GM19324 (cell line): ENCODE results near the gene SBF2.
"Not testable (repeated sequence)": the region's sequence is repeated elsewhere in the genome, so short reads cannot be mapped to it uniquely, and the experiment has no call there.

Experiments used
- ATAC-seq: cut with Tn5 transposase; IDR thresholded peaks from one replicate; pipeline ENCODE4 v1.9.1; 2021; ENCODE audit warnings: mild to moderate bottlenecking, moderate library complexity; ENCODE audit not compliant: unreplicated experiment, low FRiP score

SBF2 gene

DNA sequence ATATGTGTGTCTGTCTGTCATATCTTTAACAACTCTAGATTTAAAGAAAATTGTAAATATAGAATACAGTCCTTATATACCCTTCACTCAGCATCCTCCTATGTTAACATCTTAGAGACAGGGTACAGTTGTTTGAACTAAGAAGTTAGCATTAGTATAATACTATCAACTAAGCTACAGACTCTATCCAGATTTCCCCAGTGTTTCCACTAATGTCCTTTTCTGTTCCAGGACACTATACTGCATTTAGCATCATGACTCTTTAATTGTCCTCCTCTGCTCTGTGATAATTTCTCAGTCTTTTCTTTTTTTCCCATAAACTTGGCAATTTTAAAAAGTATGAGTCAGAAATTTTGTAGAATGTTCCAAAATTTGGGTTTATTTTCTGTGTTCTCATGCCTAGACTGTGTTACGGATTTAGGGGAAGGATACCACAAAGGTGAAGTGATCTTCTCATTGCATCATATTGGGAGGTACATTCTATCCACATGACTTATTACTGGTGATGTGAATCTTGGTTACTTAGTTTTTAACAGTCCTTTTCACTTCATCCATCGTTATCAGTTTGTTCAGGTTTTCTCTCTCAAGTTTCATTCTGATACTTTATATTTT lies 168.4 kb downstream of the SBF2 start:
- no peak for ATAC-seq

DNA sequence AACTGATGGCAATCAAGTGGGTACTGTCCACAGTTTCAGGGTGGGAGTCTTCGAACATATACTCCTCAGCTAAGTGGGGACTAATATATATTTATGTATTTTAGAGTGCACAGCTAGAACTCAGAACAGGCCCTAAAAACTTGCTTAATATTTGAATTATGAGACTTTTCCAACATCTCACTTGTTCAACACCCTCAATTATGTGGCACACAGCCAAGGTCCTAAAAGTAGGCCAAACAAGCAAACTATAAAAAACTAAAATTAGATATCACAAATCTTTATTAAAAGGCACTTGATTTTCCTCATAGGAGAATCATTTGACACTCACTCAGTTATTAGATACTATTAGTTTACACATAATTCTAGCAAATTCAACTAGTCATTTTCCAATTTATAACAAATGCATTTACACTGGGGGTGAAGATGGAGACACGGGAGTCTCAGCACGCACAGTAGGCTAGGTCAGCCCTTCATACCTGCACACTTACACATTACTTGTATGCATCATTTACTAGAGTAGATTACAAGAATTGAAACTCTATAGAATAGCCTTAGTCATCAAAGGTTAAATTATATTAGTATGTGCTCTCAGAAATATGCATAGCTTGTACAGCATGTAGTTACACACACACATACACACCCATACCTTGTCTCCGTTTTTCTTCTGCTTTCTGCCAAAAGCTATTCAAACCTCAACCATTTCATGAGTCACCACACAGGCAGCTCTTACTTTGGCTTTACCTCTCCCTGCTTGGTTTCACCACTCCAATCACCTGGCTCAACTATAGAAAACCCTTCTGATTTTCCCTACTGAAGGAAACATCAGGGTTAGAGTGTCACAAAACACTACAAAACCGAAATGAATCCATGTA lies 171.5 kb downstream of the SBF2 start:
- ATAC-seq = no peak

DNA sequence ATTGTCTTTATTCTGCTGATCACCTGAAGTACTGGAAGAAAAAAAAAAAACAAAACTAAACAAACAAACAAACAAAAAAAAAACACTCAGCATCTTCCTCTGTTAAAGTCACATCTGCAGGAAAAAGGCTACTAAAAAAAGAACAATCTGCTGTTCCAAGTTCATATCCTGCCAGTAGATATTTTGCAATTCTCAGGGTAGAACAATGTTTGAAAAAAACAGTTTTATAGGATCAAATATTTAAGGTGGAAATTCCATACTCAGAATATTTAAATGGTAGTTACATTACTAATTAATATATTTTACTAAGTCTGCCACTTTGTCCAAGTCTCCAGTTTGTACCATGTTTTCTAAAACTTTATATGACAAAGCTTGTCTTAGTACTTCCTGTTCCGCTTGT lies 175.2 kb downstream of the SBF2 start:
- no peak for ATAC-seq

DNA sequence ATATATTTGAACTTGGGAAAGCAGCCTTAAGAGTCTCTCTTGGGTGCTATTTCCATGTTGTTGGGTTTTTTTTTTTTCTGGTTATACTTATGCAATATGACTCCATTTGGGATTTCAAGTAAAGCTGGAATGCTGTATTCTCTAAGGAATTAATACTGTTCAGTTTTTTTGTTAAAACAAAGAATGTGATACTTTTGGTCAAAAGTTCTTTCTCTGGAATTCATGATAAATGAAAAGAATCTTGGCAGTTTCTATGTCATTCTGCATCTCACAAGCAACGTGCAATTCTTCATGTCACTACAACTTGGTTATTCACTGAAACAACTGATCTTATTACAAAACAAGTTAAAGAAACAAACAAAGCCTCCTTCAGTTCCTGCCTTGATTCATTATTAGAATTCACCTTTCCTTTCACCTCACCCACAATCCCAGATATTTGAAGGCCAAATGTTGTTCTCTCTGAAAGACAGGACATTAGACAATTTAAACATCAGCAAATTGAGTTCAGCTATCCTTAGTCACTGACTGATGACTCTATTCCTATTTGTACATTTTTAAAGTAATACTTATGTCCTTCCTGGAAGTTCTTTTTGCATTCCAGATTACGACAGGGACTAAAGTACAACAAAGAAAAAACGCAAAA lies 176.2 kb downstream of the SBF2 start:
- ATAC-seq = no peak

- ATAC-seq = no peak
Observed at GRCh38 chr11:10116588-10116987, 177.4 kb downstream of the SBF2 start.

- ATAC-seq = no peak
Observed at GRCh38 chr11:10114593-10115404, 179.2 kb downstream of the SBF2 start.

GRCh38 chr11:10113852-10114251 lies 180.2 kb downstream of the SBF2 start:
- no peak for ATAC-seq

DNA sequence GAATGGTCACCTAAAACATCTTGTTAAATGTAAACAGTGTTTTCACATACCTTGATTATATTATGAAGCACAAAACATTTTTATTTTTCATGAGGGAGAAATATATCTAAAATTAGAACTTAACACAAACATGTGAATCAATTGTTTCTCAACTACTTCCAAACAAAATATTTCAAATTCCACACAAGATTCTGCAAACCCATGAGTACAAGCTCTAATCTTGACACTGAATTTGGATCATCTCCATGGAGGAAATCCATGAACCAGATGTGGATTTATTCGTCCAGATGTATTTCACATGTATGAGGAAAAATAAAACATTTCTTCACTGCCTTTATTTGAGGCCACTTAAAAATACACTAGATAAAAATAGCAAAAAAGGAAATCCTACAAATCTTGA lies 184.2 kb downstream of the SBF2 start:
- no peak for ATAC-seq

- ATAC-seq = no peak
Observed at GRCh38 chr11:10108915-10109680, 184.9 kb downstream of the SBF2 start.

- no peak for ATAC-seq
Observed at GRCh38 chr11:10107497-10107896, 186.5 kb downstream of the SBF2 start.

DNA sequence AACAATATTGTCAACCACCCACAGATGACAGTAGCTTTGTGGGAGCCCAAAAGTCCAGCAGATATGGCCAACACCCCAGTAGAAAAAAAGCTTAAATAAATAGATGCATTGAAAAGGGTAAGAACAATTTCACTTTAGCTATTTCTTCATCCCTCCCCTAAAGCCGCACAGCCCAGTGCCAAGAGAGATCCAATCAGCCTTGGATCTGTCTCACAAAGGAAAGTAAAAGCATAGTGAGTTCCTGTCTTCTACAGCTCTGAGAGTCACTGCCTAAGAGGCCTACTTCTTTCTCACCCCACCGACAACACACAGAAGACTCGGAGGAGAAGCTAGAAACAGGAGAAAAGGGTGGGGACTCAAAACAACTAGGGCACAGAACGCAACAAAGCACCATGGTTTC lies 196.4 kb downstream of the SBF2 start:
- ATAC-seq = no peak

DNA sequence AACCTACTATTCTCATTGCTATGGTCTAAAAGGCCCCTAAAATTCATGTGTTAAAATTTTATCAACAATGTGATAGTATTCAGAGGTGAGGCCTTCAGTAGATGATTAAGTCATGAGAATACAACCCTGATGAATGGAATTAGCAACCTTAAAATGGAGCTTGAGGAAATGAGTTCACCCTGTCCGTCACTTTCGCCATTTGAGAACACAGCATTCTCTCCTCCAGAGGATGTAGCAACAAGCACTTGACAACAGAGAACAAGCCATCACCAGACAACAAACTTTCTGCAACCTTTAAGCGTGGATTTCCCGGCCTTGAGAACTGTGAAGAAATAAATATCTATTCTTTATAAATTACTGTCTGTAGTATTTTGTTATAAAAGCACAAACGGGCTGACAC lies 197.0 kb downstream of the SBF2 start:
- no peak for ATAC-seq

GRCh38 chr11:10095412-10096208 lies 198.4 kb downstream of the SBF2 start:
- no peak for ATAC-seq

DNA sequence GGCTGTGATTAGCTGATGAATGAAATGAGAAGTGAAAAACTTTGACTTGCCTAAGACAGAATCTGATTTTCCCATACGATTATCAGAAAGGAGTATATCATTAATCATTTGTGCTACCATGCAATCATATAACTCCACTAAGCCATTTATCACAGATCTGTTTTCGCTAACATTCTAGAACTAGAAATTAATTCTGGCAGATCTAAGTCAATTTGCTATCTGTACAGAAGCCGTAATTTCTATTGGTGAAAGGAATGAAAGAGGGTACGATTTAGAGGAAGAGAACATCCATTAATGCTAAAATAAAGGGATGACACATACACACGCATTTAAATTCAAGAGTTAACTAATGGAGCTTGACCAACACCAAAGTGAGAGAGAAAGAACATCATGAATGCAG lies 201.6 kb downstream of the SBF2 start:
- no peak for ATAC-seq

DNA sequence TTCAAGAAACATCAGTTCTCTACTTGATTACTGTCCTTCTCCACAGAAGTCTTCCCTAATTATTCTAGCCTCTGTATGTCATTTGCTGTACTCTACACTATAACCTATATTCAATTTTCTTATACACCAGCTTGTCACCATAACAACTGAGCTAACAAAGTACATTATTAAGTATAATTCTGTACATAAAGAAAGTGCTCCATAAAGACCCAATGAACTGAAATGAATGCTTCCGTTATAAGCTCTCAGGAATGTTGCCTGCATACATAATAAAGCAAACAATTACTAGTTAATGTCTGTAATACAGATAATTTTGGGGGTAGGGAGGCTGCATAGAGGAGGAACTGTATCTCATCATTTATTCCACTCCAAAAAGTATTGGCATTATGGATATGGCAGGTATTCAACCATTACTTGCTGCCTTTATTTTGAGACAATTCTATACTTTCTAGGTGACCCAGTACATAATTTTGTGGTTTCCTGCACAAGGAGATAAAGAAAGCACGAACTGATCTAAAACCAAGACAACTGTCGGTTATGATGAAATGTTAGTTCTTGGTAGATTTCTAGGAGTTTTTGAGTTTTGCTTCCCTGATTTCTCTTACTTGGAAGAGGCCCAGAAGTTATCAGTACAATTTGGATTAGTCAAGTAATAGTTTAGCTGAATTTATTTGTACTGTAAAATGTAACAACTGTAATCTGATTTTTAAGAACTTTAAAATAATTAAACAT lies 202.5 kb downstream of the SBF2 start:
- no peak for ATAC-seq

GRCh38 chr11:10087923-10088225 lies 206.1 kb downstream of the SBF2 start:
- not testable (repeated sequence) for ATAC-seq

- ATAC-seq = no peak
Observed at GRCh38 chr11:10087186-10087922, 206.7 kb downstream of the SBF2 start.

- no peak for ATAC-seq
Observed at GRCh38 chr11:10080138-10080537, 213.9 kb downstream of the SBF2 start.
